GM12878 (cell line): Measurements from ENCODE around the gene TAB2. TPM values are rescaled to one million over a fixed set of nuclear protein-coding genes. Genes with fewer than 3 reads are reported as not detected.

Source experiments
- ATAC-seq: fragments of 200-7000 bp; cut with Tn5 transposase; 3 replicates; pipeline ENCODE4 v1.9.1; 2020; ENCODE audit warnings: mild to moderate bottlenecking, moderate library complexity
- BruUV-seq: library from RNA; stranded (reverse); fragments of 400-500 nt; replicated peaks from 2 replicates; lab custom pipeline; 2021; lab: Mats Ljungman, UMichigan
- CTCF ChIA-PET: fragments of 300-600 bp; sonication (Branson Sonifier 250); formaldehyde crosslinking; extraction: SDS; loops from one replicate; lab custom pipeline; 2021; ENCODE audit warnings: inconsistent platforms; lab: Yijun Ruan, JAX
- POLR2A ChIA-PET: fragments of 350-600 bp; formaldehyde crosslinking; extraction: SDS; loops from one replicate; lab custom pipeline; 2021; ENCODE audit warnings: inconsistent platforms; lab: Charles Lee
- RAD21 ChIA-PET: fragments of 300-600 bp; sonication (Branson Sonifier 250); formaldehyde crosslinking; loops from one replicate; lab custom pipeline; 2023; ENCODE audit warnings: antibody characterized with exemption; ENCODE audit not compliant: unreplicated experiment; lab: Charles Lee
- SMC1A ChIA-PET: fragments of 300-600 bp; sonication (Branson Sonifier 250); formaldehyde crosslinking; loops from one replicate; lab custom pipeline; 2023; ENCODE audit not compliant: unreplicated experiment, uncharacterized antibody; lab: Charles Lee
- DNase-seq: peaks from one replicate; pipeline ENCODE4 v3.0.0-alpha.2; 2011; ENCODE audit warnings: low read depth, low spot score
- FAIRE-seq: peaks from 3 replicates; lab custom pipeline; 2011; peaks lifted over from hg19 to GRCh38; lab: Jason Lieb, UNC
- H2AFZ ChIP-seq: 2 replicates; pipeline ENCODE4 v1.6.0; 2011; ENCODE audit warnings: low read depth, low read length, control low read depth; ENCODE audit not compliant: control insufficient read depth
- H3K27ac ChIP-seq: 2 replicates; pipeline ENCODE4 v1.5.1; 2011; ENCODE audit warnings: control low read depth; ENCODE audit not compliant: control insufficient read depth, insufficient read depth
- H3K27me3 ChIP-seq, 2 experiments: replicated peaks in 1 of 2; 2 replicates each; pipeline versions ENCODE4 v1.6.0 to v1.6.1; 2011; ENCODE audit warnings: low read length in 1 of 2; ENCODE audit not compliant: control insufficient read depth in 2 of 2, insufficient read depth in 2 of 2
- H3K36me3 ChIP-seq, 2 experiments: 2 replicates each; pipeline ENCODE4 v1.5.1; 2011; ENCODE audit warnings: low read length in 1 of 2; ENCODE audit not compliant: control insufficient read depth in 2 of 2, insufficient read depth in 2 of 2
- H3K4me1 ChIP-seq: 2 replicates; pipeline ENCODE4 v1.6.1; 2011; ENCODE audit warnings: mild to moderate bottlenecking, low read length, moderate library complexity, mixed read lengths; ENCODE audit not compliant: control insufficient read depth, insufficient read depth
- H3K4me2 ChIP-seq: 2 replicates; pipeline ENCODE4 v1.6.0; 2011; ENCODE audit warnings: control low read depth; ENCODE audit not compliant: control insufficient read depth, insufficient read depth
- H3K4me3 ChIP-seq: fragments of 200-600 bp; sonication (generic); 2 replicates; pipeline ENCODE4 v1.5.1; 2016
- H3K79me2 ChIP-seq: 2 replicates; pipeline ENCODE4 v1.6.0; 2011; ENCODE audit warnings: low read length; ENCODE audit not compliant: control insufficient read depth, insufficient read depth
- H3K9ac ChIP-seq: 2 replicates; pipeline ENCODE4 v1.8.0; 2011; ENCODE audit warnings: low read length, control low read depth, mixed read lengths; ENCODE audit not compliant: control insufficient read depth, insufficient read depth
- H3K9me3 ChIP-seq: replicated peaks from 3 replicates; pipeline ENCODE4 v1.5.1; 2011; ENCODE audit warnings: mild to moderate bottlenecking, low read length; ENCODE audit not compliant: control insufficient read depth, insufficient read depth
- H4K20me1 ChIP-seq: 2 replicates; pipeline ENCODE4 v1.6.0; 2011; ENCODE audit not compliant: control insufficient read depth, insufficient read depth
- IKZF2 ChIP-seq, 2 experiments: fragments of 450-650 bp; IDR thresholded peaks; 2 replicates each; pipeline ENCODE4 v1.6.1; 2017; ENCODE audit warnings: mild to moderate bottlenecking in 2 of 2, moderate library complexity in 2 of 2
- JUNB ChIP-seq: IDR thresholded peaks from 2 replicates; pipeline ENCODE4 v1.6.1; 2016; ENCODE audit warnings: antibody characterized with exemption, mild to moderate bottlenecking
- MEF2A ChIP-seq: IDR thresholded peaks from 2 replicates; pipeline ENCODE4 v1.6.1; 2011; ENCODE audit warnings: low read depth, mild to moderate bottlenecking, low read length, moderate library complexity; ENCODE audit not compliant: insufficient read depth
- WGBS: methylation state at CpG from one replicate; pipeline ENCODE4 v1.1.6; 2016; ENCODE audit warnings: low lambda C conversion rate; ENCODE audit not compliant: insufficient replicate concordance, insufficient coverage; ENCODE audit errors: missing lambda C conversion rate; 5-methylcytosine and 5-hydroxymethylcytosine counted together
- in situ Hi-C: fragments of 300-500 bp; cut with MboI; formaldehyde crosslinking; loops from 9 replicates; pipeline ENCODE4 v1.14.3; 2018; ENCODE audit warnings: mixed read lengths
- intact Hi-C: fragments of 100-400 bp; cut with micrococcal nuclease; formaldehyde crosslinking; loops from one replicate; pipeline ENCODE4 v1.14.2; 2022; ENCODE audit not compliant: unreplicated experiment
- polyA plus RNA-seq, 11 experiments: library from polyadenylated mRNA; depleted of rRNA in 4 of 11; unstranded in 6 of 11; stranded (reverse) in 5 of 11; fragments of >200 nt; fragmentation: Nextera tagmentation in 4 of 11; fragmentation: Illumina TruSeq in 1 of 11; extraction: Ambion mirVana in 4 of 11; extraction: Trizol in 1 of 11; gene quantifications; 1 replicate in 1 of 11; 2 replicates in 10 of 11; pipeline versions ENCODE4 v1.2.1 to v1.2.3, GENCODE V29; 2011 to 2016; ENCODE audit warnings: inconsistent platforms in 2 of 11, missing spikeins in 2 of 11, low read depth in 1 of 11
- total RNA-seq, 4 experiments: library from RNA; depleted of rRNA in 3 of 4; stranded (reverse); fragments of >200 nt in 3 of 4; fragmentation: Illumina TruSeq in 1 of 4; extraction: Trizol in 1 of 4; gene quantifications; 2 replicates each; pipeline versions ENCODE4 v1.2.1 to v1.2.3, GENCODE V29; 2013 to 2021
- TF ChIP-seq, protein P1 (sequence below): IDR thresholded peaks from 2 replicates; pipeline ENCODE4 v1.6.1; 2012; ENCODE audit warnings: mild to moderate bottlenecking, low read depth, low read length

Gene TAB2
- total and polyA plus RNA-seq, 10 of the 15 experiments (the other 5 are each of a cell fraction or from before 2014, with no cell fraction given), result 8.9 to 66.3 (median 23.0) TPM

DNA sequence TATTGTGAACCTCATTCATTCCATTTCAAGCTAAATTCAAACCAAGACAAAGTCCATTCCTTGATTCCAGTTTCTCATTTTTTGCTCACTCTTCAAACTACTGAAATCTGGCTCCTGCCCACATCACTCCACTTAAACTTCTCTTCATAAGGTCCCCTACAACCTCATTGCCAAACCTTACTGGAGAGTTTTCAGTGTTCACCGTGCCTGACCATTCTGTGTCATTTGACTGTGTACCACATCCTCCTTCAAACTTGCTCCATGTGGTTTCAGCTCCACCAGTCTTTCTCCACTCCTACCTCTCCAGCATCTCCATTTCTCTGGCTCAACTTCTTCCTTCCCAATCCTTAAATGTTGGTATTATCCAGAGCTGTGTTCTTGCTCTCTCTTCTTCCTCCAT, 38.5 kb upstream of the TAB2 start (continued):
- TF ChIP-seq, protein P1, sequence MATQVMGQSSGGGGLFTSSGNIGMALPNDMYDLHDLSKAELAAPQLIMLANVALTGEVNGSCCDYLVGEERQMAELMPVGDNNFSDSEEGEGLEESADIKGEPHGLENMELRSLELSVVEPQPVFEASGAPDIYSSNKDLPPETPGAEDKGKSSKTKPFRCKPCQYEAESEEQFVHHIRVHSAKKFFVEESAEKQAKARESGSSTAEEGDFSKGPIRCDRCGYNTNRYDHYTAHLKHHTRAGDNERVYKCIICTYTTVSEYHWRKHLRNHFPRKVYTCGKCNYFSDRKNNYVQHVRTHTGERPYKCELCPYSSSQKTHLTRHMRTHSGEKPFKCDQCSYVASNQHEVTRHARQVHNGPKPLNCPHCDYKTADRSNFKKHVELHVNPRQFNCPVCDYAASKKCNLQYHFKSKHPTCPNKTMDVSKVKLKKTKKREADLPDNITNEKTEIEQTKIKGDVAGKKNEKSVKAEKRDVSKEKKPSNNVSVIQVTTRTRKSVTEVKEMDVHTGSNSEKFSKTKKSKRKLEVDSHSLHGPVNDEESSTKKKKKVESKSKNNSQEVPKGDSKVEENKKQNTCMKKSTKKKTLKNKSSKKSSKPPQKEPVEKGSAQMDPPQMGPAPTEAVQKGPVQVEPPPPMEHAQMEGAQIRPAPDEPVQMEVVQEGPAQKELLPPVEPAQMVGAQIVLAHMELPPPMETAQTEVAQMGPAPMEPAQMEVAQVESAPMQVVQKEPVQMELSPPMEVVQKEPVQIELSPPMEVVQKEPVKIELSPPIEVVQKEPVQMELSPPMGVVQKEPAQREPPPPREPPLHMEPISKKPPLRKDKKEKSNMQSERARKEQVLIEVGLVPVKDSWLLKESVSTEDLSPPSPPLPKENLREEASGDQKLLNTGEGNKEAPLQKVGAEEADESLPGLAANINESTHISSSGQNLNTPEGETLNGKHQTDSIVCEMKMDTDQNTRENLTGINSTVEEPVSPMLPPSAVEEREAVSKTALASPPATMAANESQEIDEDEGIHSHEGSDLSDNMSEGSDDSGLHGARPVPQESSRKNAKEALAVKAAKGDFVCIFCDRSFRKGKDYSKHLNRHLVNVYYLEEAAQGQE, result no peak
- no peak for TF ChIP-seq MEF2A

DNA sequence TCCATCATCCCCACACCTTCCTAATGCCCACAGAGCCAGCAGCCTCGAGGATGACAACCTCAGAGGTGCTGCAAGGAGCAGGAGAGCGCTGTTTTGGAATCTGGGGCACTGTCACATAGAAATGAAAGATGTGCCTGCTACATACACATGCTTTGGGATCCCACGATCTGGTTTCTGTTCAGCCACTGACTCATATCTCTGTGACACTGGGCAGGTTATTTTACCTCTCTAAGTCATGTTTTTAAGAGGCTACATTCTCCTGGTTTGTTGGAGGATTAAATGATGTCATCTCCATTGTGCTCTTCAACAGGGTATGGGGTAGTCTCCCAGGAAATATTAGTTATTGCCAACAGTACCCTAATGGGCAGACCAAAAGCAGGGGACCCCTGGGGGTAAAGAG, 32.6 kb upstream of the TAB2 start:
- FAIRE-seq (no peak), DNase-seq (no peak), ATAC-seq (peak; percentile 82)
- no peak overlapping the region for H3K9ac ChIP-seq
- RAD21 ChIA-PET, result no interaction called here
- in situ Hi-C loops (no loop called here), intact Hi-C loops (no loop called here)
- H3K79me2 ChIP-seq, result no peaks in the 10 kb centered on the region
- H3K4me3 ChIP-seq, result no peak overlapping the region
- no TSS peak for BruUV-seq
- SMC1A ChIA-PET, result no interaction called here
- no peak overlapping the region for H3K27ac ChIP-seq
- no peaks in the 10 kb centered on the region for H3K27me3 ChIP-seq
- POLR2A ChIA-PET, result no interaction called here
- H4K20me1 ChIP-seq, result no peaks in the 10 kb centered on the region
- H3K4me2 ChIP-seq, result no peak overlapping the region
- no peak overlapping the region for H2AFZ ChIP-seq
- no peaks in the 10 kb centered on the region for H3K9me3 ChIP-seq
- no peaks in the 10 kb centered on the region for H3K36me3 ChIP-seq
- CTCF ChIA-PET, result no interaction called here
- no peak for TF ChIP-seq IKZF2 (IDR thresholded peaks at IDR 0.05)
- peak; percentile 21; the same call in 1 of the 2 replicates for TF ChIP-seq JUNB
- H3K4me1 ChIP-seq, result no peaks in the 10 kb centered on the region
- WGBS, result 31% methylated on average over 3 of the region's 3 CpGs
